Glomerular endothelial cell (primary cell): Measurements from ENCODE around the gene IGFL3. TPM values are rescaled to one million over a fixed set of nuclear protein-coding genes. Genes with fewer than 3 reads are reported as not detected.

Source experiments
- DNase-seq: peaks from one replicate; pipeline ENCODE4 v3.0.0-alpha.2; 2011; ENCODE audit warnings: low read depth, low spot score; ENCODE audit errors: extremely low read depth
- total RNA-seq: library from RNA; depleted of rRNA; stranded (reverse); fragments of >200 nt; gene quantifications from 2 replicates; pipeline ENCODE4 v1.2.3, GENCODE V29; 2015

IGFL3 gene
- total RNA-seq, 1 donor from 2014 or later, result not detected

DNA sequence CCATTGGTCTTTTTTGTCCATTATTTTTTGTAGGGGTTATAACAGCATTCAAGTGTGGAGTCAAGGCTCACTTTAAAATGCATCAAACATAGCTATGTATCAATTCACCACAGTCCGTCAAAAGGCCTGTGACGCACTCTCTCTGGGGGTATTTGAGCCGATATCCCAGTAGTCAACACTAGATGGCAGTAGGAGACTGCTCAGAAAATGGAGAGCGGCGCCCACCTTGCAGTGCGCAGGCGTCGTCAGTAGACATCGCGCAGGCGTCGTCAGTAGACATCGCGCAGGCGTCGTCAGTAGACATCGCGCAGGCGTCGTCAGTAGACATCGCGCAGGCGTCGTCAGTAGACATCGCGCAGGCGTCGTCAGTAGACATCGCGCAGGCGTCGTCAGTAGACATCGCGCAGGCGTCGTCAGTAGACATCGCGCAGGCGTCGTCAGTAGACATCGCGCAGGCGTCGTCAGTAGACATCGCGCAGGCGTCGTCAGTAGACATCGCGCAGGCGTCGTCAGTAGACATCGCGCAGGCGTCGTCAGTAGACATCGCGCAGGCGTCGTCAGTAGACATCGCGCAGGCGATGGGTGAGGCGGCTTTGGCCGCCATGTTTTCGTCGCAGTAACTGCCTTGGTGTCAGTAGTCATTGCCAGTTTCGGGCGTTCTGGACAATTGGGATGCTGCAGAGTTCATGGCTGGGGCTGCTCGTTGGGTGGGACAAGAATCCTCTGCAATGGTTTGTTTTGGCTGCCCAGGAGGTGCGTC is 45.7 kb downstream of the IGFL3 start:
- DNase-seq, result peak; percentile 48

GRCh38 chr19:46077815-46078167 is 46.7 kb downstream of the IGFL3 start:
- no peak for DNase-seq

DNA sequence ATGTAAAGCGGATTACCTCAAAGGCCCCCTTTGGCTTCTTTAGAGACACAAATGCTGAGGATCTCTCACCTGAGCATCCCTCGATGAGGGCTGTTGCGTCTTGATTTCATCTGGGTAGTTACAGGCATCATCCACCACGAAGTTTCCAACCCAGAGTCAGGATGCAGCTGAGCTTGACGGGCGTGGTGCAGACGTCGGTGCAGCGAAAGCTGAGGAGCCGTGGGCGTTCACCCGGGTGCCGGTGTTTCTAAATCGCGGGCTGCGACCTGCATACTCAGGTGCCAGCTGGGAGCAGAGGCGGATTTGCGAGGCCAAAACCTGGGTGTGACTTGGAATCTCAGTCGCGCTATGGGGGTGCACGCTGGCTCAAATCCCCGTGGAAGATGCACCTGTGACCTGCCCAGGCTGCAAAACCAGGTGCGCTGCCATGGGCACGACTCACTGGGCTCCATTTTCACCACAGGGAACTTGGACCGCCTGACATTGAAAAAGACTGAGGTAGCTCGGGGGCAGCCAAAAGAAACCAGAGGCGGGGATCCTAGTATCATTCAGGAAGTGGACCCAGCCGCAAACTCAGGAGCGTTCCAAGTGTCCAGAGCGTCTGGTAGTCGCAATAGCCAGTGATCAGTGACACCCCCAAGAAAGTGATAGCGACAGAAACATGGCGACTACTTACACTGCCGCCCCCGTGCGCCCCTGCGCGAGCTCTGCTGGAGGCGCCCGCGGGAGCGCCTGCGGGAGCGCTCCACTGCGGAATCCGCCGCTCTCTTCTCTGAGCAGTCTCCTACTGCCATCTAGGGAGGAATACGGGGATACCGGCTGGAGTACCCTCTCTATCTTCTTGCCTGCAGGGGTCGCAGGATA is 47.3 kb downstream of the IGFL3 start:
- DNase-seq, result peak; percentile 68

DNA sequence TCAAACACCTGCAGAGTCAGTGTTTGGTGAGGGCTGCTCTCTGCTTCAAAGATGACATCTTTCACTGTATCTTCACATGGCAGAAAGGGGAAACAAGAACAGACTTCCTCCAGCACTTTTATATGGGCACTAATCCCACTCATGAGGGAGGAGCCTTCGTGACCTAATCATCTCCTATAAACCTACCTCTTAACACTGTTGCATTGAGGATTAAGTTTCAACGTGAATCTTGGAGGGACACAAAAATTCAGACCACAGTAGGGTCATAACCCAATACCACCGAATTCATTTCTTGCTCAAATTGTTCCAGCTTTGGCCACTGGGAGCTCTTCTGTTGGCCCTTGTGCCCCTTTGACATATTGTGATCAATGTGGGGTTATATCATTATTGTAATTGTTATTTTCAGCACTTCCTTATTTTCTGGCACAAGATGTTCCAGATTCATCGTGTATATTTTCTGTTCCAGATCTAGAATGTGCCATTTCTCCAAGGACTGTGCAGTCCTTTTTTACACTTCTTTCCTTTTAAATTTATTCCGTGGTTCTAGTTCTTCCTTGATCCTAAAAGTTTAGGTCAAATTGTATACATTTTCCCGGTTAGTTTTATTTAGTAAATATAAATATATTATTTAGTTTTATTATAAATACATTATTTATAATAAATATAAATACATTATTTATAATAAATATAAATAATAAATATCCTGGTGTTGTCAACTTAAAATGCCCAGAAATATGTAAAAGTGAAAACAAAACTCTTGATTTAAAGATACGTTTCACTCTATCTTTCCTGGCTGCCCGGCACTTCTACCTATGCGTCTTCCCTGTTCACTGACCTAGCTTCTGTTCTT is 48.2 kb downstream of the IGFL3 start:
- DNase-seq, result no peak

- DNase-seq, result no peak
These were observed 51.1 kb downstream of the IGFL3 start for GRCh38 chr19:46073268-46073922.

Other genes starting within 250 kb of the IGFL3 start
- 27.1 and 32.3 TPM in 2 replicates for gene IRF2BP1, start 238.5 kb downstream of the IGFL3 start, total RNA-seq
- gene MYPOP, start 222.1 kb downstream of the IGFL3 start, total RNA-seq, result 6.0 and 7.4 TPM in 2 replicates
- gene NANOS2, start 209.9 kb downstream of the IGFL3 start, total RNA-seq, result not detected in 2 replicates
- gene NOVA2, start 150.8 kb downstream of the IGFL3 start, total RNA-seq, result 11.8 and 23.2 TPM in 2 replicates
- gene CCDC61, start 129.2 kb downstream of the IGFL3 start, total RNA-seq, result 11.8 and 12.0 TPM in 2 replicates
- gene PGLYRP1, start 101.6 kb downstream of the IGFL3 start, total RNA-seq, result not detected in 2 replicates
- gene IGFL4, start 83.7 kb downstream of the IGFL3 start, total RNA-seq, result not detected in 2 replicates
- gene IGFL2, start 23.6 kb upstream of the IGFL3 start, total RNA-seq, result not detected in 2 replicates
- gene IGFL1, start 105.1 kb upstream of the IGFL3 start, total RNA-seq, result not detected in 2 replicates
- 7.5 and 20.6 TPM in 2 replicates for gene HIF3A, start 172.4 kb upstream of the IGFL3 start, total RNA-seq
- gene PPP5C, start 222.4 kb upstream of the IGFL3 start, total RNA-seq, result 90.1 and 118 TPM in 2 replicates